Right atrium auricular region (tissue), 2 donors: Measurements from ENCODE around the gene PSMD5. TPM values are rescaled to one million over a fixed set of nuclear protein-coding genes. Genes with fewer than 3 reads are reported as not detected.

Experiments used
- DNase-seq: peaks from one replicate; pipeline ENCODE4 v3.0.0-alpha.2; 2019; ENCODE audit warnings: low spot score
- H3K27ac ChIP-seq, 2 donors: fragments of 200-600 bp; sonication (generic); 1 replicate in 1 of 2; 2 replicates in 1 of 2; pipeline ENCODE4 v1.5.1; 2016 to 2019
- H3K27me3 ChIP-seq, 2 donors: fragments of 200-600 bp; sonication (generic); one replicate each; pipeline versions ENCODE4 v1.5.1 to v1.6.0; 2017 to 2019
- H3K36me3 ChIP-seq: fragments of 200-600 bp; sonication (generic); one replicate; pipeline ENCODE4 v1.5.1; 2016
- H3K4me1 ChIP-seq, 2 donors: fragments of 200-600 bp; sonication (generic); one replicate each; pipeline versions ENCODE4 v1.5.1 to v1.6.0; 2017 to 2019
- H3K4me3 ChIP-seq, 2 donors: fragments of 200-600 bp; sonication (generic); 1 replicate in 1 of 2; 2 replicates in 1 of 2; pipeline ENCODE4 v1.5.1; 2017 to 2019; ENCODE audit warnings: mild to moderate bottlenecking in 1 of 2, moderate library complexity in 1 of 2
- H3K9me3 ChIP-seq, 2 donors: fragments of 200-600 bp; sonication (generic); one replicate each; pipeline ENCODE4 v1.5.1; 2019
- total RNA-seq, 2 donors: library from RNA; depleted of rRNA; stranded (reverse); fragments of >200 nt; gene quantifications; one replicate each; pipeline ENCODE4 v1.1.0, GENCODE V29; 2016
- TF ChIP-seq, protein P1 (sequence below), 2 donors: fragments of 200-600 bp; sonication (generic); IDR thresholded peaks; one replicate each; pipeline ENCODE4 v1.5.1; 2019; ENCODE audit warnings: antibody characterized with exemption in 2 of 2

Gene PSMD5
- total RNA-seq, 2 donors from 2014 or later = 12.8 to 13.9 TPM

DNA sequence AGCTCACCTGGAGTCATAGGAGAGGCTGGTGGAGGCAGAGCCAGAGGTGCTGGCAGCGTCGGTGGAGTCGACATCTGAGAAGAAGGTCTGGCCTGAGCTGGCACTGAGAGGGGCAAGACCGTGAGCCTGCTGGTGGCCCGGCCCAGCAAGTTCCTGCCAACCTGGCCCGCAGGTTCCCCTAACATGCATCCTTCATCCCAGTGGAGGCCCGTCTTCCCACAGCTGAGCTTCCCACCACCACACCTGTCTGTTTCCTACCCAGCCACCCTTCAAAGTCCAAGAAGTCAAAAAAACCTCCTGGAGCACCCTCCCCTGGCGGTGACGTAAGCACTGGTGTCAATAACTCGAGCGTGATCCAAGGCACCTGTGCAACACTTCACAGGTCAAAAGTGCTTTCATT, 17.4 kb upstream of the PSMD5 start:
- H3K4me1 ChIP-seq = no peaks in the 10 kb centered on the region
- DNase-seq = no peak
- no peak overlapping the region for H3K4me3 ChIP-seq
- no peaks in the 10 kb centered on the region for H3K27me3 ChIP-seq
- TF ChIP-seq, protein P1, sequence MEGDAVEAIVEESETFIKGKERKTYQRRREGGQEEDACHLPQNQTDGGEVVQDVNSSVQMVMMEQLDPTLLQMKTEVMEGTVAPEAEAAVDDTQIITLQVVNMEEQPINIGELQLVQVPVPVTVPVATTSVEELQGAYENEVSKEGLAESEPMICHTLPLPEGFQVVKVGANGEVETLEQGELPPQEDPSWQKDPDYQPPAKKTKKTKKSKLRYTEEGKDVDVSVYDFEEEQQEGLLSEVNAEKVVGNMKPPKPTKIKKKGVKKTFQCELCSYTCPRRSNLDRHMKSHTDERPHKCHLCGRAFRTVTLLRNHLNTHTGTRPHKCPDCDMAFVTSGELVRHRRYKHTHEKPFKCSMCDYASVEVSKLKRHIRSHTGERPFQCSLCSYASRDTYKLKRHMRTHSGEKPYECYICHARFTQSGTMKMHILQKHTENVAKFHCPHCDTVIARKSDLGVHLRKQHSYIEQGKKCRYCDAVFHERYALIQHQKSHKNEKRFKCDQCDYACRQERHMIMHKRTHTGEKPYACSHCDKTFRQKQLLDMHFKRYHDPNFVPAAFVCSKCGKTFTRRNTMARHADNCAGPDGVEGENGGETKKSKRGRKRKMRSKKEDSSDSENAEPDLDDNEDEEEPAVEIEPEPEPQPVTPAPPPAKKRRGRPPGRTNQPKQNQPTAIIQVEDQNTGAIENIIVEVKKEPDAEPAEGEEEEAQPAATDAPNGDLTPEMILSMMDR (IDR thresholded peaks at IDR 0.05) = no peak
- peaks cover 47% of the 10 kb centered on the region for H3K36me3 ChIP-seq
- no peaks in the 10 kb centered on the region for H3K9me3 ChIP-seq
- no peak overlapping the region for H3K27ac ChIP-seq

DNA sequence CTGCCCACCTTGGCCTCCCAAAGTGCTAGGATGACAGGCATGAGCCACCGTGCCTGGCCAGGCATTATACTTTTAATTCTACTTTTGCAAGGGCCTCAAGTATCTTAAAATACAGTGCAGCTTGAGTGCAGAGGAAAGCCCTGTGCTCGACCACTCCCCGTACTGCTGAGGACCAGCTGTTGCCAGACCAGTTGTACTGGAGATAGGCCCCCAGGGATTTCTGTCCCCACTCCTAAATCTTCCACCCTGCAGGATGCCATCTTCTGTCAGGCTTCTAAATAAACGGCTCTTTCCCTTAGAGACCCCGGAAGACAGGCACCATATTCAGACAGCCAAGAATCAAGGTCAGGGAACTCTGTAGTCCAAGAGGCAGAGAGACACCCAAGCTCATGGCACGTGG, 16.6 kb upstream of the PSMD5 start:
- H3K36me3 ChIP-seq = peaks cover 47% of the 10 kb centered on the region
- no peaks in the 10 kb centered on the region for H3K27me3 ChIP-seq
- no peak overlapping the region for H3K27ac ChIP-seq
- no peaks in the 10 kb centered on the region for H3K4me1 ChIP-seq
- TF ChIP-seq, protein P1 (IDR thresholded peaks at IDR 0.05) = no peak
- DNase-seq = no peak
- H3K4me3 ChIP-seq = no peak overlapping the region
- no peaks in the 10 kb centered on the region for H3K9me3 ChIP-seq

DNA sequence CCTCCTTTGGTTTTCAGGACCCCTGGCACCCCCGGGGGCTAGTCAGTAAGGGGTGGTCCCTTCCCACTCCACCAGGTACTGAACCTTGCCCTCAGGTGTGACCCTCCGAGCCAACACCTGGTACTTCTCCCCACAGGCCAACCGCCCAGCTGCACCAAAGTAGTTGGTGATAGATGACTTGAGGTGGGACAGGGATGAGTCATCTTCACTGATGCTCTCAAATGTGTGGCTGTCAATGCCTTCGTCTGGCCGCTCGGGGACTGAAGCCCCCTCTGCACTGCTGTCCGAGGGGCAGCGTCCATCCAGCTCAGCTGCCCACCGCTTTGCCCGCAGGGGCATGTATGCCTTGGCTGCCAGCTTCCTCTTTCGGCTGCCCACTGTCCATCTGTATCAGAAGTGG, 15.2 kb upstream of the PSMD5 start:
- H3K27me3 ChIP-seq = no peaks in the 10 kb centered on the region
- no peaks in the 10 kb centered on the region for H3K4me1 ChIP-seq
- H3K36me3 ChIP-seq = peaks cover 35% of the 10 kb centered on the region
- TF ChIP-seq, protein P1 (IDR thresholded peaks at IDR 0.05) = no peak
- no peaks in the 10 kb centered on the region for H3K9me3 ChIP-seq
- H3K27ac ChIP-seq = no peak overlapping the region
- no peak overlapping the region for H3K4me3 ChIP-seq
- DNase-seq = no peak

DNA sequence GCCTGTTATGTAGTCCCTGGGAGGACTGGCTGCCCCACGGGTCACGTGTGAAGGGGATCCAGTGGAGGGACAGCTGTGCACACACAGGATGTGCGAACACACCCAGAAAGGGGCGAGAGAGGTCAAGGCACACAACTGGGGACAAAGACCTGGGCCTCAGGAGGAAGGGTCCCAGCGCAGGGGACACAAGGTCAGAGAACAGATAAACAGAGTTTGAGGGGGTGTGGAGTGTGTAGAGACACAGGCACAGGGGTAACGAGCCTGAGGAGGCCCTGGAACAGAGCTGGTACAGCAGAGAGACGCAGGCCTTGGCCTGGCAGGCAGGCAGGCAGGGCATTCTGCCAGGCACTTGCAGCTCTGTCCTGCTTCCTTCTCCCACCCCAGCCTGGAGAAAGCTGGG, 14.8 kb upstream of the PSMD5 start:
- Histone ChIP-seq H3K27ac (no peak overlapping the region), H3K36me3 (peaks cover 31% of the 10 kb centered on the region), H3K9me3 (no peaks in the 10 kb centered on the region), H3K27me3 (no peaks in the 10 kb centered on the region), H3K4me1 (no peaks in the 10 kb centered on the region), H3K4me3 (no peak overlapping the region)
- no peak for DNase-seq
- TF ChIP-seq, protein P1 (IDR thresholded peaks at IDR 0.05) = no peak

DNA sequence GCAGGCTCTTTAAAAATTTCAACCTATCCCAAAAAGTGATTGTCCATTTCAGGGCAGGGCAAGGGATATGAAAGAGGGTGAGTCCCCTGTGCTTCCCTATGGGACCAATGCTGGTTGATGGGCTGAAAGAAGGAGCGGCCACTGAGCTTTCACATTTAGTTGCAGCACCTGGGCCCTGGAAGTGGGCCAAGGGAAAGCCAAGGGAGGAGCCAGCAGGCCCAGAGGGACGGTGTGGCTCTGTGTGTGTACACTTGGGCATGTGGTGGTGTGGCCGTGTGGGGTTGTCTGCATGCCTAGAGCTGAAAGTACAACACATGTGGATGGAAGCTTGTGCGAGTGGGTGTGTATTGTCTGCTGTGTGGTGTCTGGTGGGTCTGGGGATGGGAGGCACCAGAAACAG, 14.0 kb upstream of the PSMD5 start:
- Histone ChIP-seq H3K4me1 (no peaks in the 10 kb centered on the region), H3K27ac (no peak overlapping the region), H3K27me3 (no peaks in the 10 kb centered on the region), H3K9me3 (no peaks in the 10 kb centered on the region), H3K36me3 (peaks cover 26% of the 10 kb centered on the region), H3K4me3 (no peak overlapping the region)
- no peak for DNase-seq
- TF ChIP-seq, protein P1 (IDR thresholded peaks at IDR 0.05) = no peak

DNA sequence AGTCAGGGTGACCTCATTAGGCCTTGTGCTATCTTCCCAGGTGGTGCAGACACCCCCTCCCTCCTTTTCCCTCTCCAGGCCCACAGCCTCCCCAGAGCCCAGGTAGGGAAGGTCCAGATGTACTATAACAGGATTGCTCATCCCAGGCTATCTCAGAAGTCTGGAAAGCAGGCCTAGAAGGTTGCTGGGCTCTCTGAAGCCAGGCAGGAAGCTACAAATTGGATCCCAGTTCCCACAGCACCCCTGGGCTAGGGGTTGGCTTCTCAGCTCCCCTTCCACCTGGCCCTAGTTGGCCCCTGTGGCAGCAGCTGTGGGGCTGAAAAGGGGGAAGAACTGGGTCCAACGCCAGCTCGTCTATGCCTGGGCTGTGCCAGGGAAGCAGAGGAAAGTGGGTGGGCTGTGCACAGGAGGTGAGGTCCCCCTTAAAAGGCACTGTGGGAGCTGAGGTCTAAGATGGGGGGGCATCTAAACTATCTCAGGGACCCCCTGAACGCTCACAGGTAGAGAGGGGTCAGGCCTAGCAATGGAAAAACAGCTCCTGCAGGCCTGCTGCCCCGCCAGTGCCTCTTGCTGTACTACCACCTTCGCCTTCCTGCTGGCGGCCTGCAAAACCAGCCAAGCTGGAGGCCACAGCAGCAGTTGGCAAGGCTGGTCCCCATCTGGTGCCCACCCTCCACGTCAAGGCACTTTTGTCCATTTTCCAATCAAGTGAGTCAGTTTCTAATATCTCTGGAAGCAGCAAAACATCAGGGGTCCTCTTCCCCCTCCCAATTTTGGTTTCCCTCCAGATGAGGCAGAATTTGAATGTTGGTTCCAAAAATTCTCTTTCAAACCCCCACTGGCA, 13.3 kb upstream of the PSMD5 start:
- Histone ChIP-seq H3K36me3 (peaks cover 24% of the 10 kb centered on the region), H3K4me3 (no peak overlapping the region), H3K4me1 (no peaks in the 10 kb centered on the region), H3K27me3 (no peaks in the 10 kb centered on the region), H3K27ac (no peak overlapping the region), H3K9me3 (no peaks in the 10 kb centered on the region)
- TF ChIP-seq, protein P1 (IDR thresholded peaks at IDR 0.05) = no peak
- DNase-seq = no peak
